Common myeloid progenitor, CD34-positive (primary cell): ENCODE results near the gene RBMS2.
A peak's percentile ranks its signal among the peaks of the same experiment; 100 is the strongest.

Source experiments
- CTCF ChIA-PET: fragments of 350-600 bp; sonication (Branson Sonifier 250); formaldehyde crosslinking; loops from one replicate; lab custom pipeline; 2021; ENCODE audit warnings: antibody characterized with exemption; lab: Charles Lee
- POLR2A ChIA-PET: fragments of 350-600 bp; sonication (Branson Sonifier 250); formaldehyde crosslinking; loops from one replicate; lab custom pipeline; 2021; ENCODE audit warnings: antibody characterized with exemption; lab: Charles Lee
- DNase-seq, 3 donors: peaks; one replicate each; pipeline versions ENCODE4 v3.0.0 to v3.0.0-alpha.2; 2013
- H3K27ac ChIP-seq, 2 experiments: 1 replicate in 1 of 2; 2 replicates in 1 of 2; pipeline ENCODE4 v1.7.0; 2013; ENCODE audit warnings: inconsistent platforms in 2 of 2, low read length in 2 of 2, mild to moderate bottlenecking in 2 of 2, low read depth in 1 of 2, moderate library complexity in 1 of 2; ENCODE audit not compliant: severe bottlenecking in 2 of 2, insufficient read depth in 1 of 2, poor library complexity in 1 of 2
- H3K27me3 ChIP-seq, 5 experiments: replicated peaks in 2 of 5; 1 replicate in 3 of 5; 2 replicates in 2 of 5; pipeline versions ENCODE4 v1.6.1 to v1.7.0; 2013; ENCODE audit warnings: low read length in 4 of 5, mild to moderate bottlenecking in 2 of 5, moderate library complexity in 2 of 5, inconsistent platforms in 1 of 5; ENCODE audit not compliant: insufficient read depth in 5 of 5, control insufficient read depth in 4 of 5
- H3K36me3 ChIP-seq, 4 experiments: 1 replicate in 2 of 4; 2 replicates in 2 of 4; pipeline versions ENCODE4 v1.6.1 to v1.7.0; 2013; ENCODE audit warnings: low read length in 3 of 4, control low read depth in 1 of 4, mild to moderate bottlenecking in 1 of 4; ENCODE audit not compliant: control insufficient read depth in 4 of 4, insufficient read depth in 4 of 4
- H3K4me1 ChIP-seq, 4 experiments: 1 replicate in 3 of 4; 2 replicates in 1 of 4; pipeline versions ENCODE4 v1.6.1 to v1.7.1; 2013; ENCODE audit warnings: low read length in 3 of 4, mild to moderate bottlenecking in 3 of 4, control low read depth in 1 of 4, inconsistent platforms in 1 of 4, moderate library complexity in 1 of 4; ENCODE audit not compliant: control insufficient read depth in 4 of 4, insufficient read depth in 4 of 4; ENCODE audit errors: control extremely low read depth in 1 of 4
- H3K4me3 ChIP-seq, 7 experiments: 1 replicate in 4 of 7; 2 replicates in 3 of 7; pipeline versions ENCODE4 v1.5.1 to v1.7.0; 2013; ENCODE audit warnings: mild to moderate bottlenecking in 7 of 7, low read length in 6 of 7, moderate library complexity in 6 of 7, inconsistent platforms in 2 of 7, low read depth in 2 of 7, control low read depth in 1 of 7; ENCODE audit not compliant: insufficient read depth in 4 of 7, control insufficient read depth in 1 of 7; ENCODE audit errors: extremely low read depth in 1 of 7
- H3K9me3 ChIP-seq, 5 experiments: 1 replicate in 4 of 5; 2 replicates in 1 of 5; pipeline versions ENCODE4 v1.6.1 to v1.7.1; 2013; ENCODE audit warnings: low read length in 4 of 5, mild to moderate bottlenecking in 2 of 5, inconsistent platforms in 1 of 5, low read depth in 1 of 5, moderate library complexity in 1 of 5; ENCODE audit not compliant: control insufficient read depth in 4 of 5, insufficient read depth in 2 of 5; ENCODE audit errors: control extremely low read depth in 1 of 5
- WGBS: methylation state at CpG from one replicate; pipeline ENCODE4 v1.1.5; 2013; ENCODE audit not compliant: insufficient coverage; 5-methylcytosine and 5-hydroxymethylcytosine counted together

The RBMS2 gene

DNA sequence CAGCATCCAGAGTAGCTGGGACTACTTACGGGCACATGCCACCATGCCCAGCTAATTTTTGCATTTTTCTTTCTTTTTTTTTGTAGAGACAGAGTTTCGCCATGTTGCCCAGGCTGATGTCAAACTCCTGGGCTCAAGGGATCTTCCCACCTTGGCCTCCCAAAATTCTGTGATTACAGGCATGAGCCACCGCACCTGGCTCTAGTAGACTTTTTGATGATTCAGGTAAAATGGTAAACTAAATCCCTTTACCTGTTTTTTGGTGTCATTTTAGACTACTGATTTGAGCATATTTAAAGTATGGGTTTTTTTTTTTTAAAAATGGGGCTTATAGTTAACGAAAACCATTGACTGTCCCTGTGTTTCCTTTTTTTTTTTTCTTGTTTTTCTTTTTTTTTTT lies 20.5 kb downstream of the RBMS2 start:
- H3K9me3 ChIP-seq, result no peaks in the 10 kb centered on the region
- no peak overlapping the region for H3K27ac ChIP-seq
- H3K36me3 ChIP-seq, result no peaks in the 10 kb centered on the region
- H3K4me3 ChIP-seq, result no peak overlapping the region
- ChIA-PET CTCF (interaction anchor here (0.6 to 3.3 kb wide), 5 partner anchors 19 to 69 kb away, joined by 3 to 8 read pairs (median 3); no protein-coding TSS in a partner anchor), POLR2A (no interaction called here)
- no peaks in the 10 kb centered on the region for H3K27me3 ChIP-seq
- H3K4me1 ChIP-seq, result no peaks in the 10 kb centered on the region
- DNase-seq, result no peak
- 100% methylated on average over 1 of the region's 4 CpGs for WGBS

DNA sequence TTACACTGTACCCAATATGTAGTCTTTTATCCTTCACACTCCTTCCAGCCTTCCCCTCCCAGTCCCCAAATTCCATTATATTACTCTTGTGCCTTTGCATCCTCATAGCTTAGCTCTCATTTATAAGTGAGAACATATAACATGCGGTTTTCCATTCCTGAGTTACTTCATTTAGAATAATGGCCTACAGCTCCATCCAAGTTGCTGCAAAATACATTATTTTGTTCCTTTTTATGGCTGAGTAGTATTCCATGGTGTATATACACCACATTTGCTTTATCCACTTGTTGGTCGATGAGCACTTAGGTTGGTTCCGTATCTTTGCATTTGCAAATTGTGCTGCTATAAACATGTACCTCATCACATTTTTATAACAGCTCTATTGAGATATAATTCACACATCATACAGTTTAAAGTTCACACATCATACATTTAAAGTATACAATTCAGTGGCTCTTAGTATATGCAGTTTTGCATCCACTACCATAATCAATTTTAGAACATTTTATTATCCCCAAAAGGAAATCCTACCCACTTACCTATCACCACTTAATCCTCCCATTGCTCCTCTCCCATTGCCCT lies 23.5 kb downstream of the RBMS2 start:
- no peaks in the 10 kb centered on the region for H3K36me3 ChIP-seq
- no peak overlapping the region for H3K27ac ChIP-seq
- H3K27me3 ChIP-seq, result no peaks in the 10 kb centered on the region
- no peak for DNase-seq
- CTCF ChIA-PET, result no interaction called here
- H3K4me3 ChIP-seq, result no peak overlapping the region
- no peaks in the 10 kb centered on the region for H3K9me3 ChIP-seq
- WGBS, result no CpG with 5 or more reads among the region's 3 CpGs
- H3K4me1 ChIP-seq, result no peaks in the 10 kb centered on the region
- POLR2A ChIA-PET, result no interaction called here

DNA sequence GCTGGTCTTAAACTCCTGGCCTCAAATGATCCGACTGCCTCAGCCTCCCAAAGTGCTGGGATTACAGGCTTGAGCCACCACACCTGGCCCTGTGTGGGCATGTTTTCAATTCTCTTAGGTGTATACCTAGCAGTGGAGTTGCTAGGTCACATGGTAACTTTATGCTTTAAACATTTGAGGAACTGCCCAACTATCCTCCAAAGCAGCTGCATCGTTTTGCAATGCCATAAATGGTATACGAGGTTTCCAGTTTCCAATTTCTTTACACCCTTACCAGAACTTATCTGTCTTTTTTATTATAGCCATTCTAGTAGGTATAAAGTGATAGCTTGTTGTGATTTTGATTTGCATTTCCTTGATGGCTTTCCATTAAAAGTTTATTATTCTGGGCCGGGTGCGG lies 25.1 kb downstream of the RBMS2 start:
- H3K4me1 ChIP-seq, result no peaks in the 10 kb centered on the region
- 100% methylated on average over 2 of the region's 5 CpGs for WGBS
- no peak overlapping the region for H3K4me3 ChIP-seq
- peak in 1 of 3 donors; percentile 5 for DNase-seq
- ChIA-PET CTCF (no interaction called here), POLR2A (no interaction called here)
- no peaks in the 10 kb centered on the region for H3K9me3 ChIP-seq
- no peaks in the 10 kb centered on the region for H3K27me3 ChIP-seq
- H3K27ac ChIP-seq, result no peak overlapping the region
- no peaks in the 10 kb centered on the region for H3K36me3 ChIP-seq

DNA sequence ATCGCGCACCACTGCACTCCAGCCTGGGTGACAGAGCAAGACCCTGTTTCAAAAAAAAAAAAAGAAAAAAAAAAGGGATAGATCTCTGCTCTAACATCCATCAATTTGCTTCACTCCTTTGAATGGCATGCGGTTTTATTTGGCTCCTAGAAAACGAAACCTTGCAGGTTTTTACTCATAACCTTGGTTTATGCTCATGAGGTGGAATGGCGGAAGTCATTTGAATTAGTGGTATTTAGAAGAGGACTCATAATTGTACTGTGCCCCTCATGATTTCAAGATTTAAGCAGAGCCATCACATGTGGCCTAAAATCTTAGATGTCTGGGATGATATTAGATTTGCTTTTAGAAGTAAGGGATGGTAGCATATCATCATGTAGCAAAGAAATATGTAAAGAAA lies 29.4 kb downstream of the RBMS2 start:
- H3K4me1 ChIP-seq, result no peaks in the 10 kb centered on the region
- H3K4me3 ChIP-seq, result no peak overlapping the region
- H3K27ac ChIP-seq, result no peak overlapping the region
- WGBS, result 100% methylated on average over 4 of the region's 5 CpGs
- no peaks in the 10 kb centered on the region for H3K27me3 ChIP-seq
- POLR2A ChIA-PET, result no interaction called here
- H3K36me3 ChIP-seq, result no peaks in the 10 kb centered on the region
- no peak for DNase-seq
- CTCF ChIA-PET, result no interaction called here
- no peaks in the 10 kb centered on the region for H3K9me3 ChIP-seq

DNA sequence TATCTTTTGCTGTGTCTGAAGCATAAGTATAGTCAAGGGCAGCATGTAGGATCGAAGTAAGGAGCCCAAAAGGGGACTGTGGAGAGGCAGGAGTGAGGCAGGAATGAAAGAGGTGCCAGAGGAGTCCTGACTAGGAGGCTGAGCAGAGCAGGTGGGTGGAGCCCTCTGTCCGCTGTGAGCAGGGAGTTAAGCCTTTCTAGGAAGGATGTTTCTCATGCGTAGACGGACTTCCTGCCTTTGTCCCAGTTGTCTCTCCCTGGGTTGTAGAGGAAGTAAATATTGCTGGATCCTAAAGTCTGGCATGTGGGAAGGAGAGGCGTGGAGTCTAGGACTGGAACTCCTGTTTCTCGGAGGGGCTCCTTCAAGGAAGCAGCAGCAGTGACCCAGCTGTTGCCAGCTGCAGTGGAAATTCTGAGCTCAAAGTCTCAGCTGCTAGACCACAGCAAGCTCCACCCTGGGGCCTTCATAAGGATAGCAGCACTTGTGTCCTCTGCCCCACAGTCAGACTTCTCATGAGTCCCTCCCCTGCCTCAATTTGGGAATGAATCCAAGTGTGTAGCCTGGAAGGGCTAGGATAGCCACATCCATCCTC lies 44.0 kb downstream of the RBMS2 start:
- Histone ChIP-seq H3K27ac (peak overlapping the region; percentile 29 to 37), H3K4me1 (peaks cover 8 to 31% (median 16%) of the 10 kb centered on the region in 4 experiments), H3K36me3 (peaks cover 0 to 6% (median 1%) of the 10 kb centered on the region in 4 experiments), H3K27me3 (no peaks in the 10 kb centered on the region), H3K9me3 (no peaks in the 10 kb centered on the region), H3K4me3 (peak overlapping the region in 5 of 7 experiments; percentile 48 to 77 (median 65))
- POLR2A ChIA-PET, result interaction anchor here (0.9 kb wide), 1 partner anchor 8 kb away, joined by 3 read pairs; no protein-coding TSS in a partner anchor
- CTCF ChIA-PET, result interaction anchor here (0.6 to 6.1 kb wide), 8 partner anchors 9 to 52 kb away, joined by 3 to 48 read pairs (median 3); no protein-coding TSS in a partner anchor
- peak; percentile 22 to 77 (median 57) for DNase-seq
- WGBS, result under 1% methylated on average over 6 of the region's 6 CpGs

DNA sequence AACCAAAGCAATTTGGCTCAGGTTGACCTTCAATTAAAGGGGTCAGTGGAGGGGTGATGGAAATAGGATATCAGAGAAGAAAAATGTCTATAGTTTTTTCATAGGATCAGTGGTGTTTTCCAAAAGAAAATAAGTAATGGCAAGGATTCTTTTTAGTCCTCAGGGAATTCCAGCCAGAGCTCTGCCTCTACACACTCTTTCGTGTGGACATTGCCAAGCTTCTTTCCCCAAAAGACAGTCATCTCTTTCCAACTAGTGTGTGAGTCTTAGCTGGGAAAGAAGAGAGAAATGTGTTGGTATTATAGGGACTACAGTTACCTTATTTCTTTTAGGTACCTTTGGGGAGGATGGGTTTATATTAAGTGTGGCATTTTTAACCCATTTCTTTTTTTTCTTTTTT lies 46.5 kb downstream of the RBMS2 start:
- no CpG with 5 or more reads among the region's 1 CpG for WGBS

DNA sequence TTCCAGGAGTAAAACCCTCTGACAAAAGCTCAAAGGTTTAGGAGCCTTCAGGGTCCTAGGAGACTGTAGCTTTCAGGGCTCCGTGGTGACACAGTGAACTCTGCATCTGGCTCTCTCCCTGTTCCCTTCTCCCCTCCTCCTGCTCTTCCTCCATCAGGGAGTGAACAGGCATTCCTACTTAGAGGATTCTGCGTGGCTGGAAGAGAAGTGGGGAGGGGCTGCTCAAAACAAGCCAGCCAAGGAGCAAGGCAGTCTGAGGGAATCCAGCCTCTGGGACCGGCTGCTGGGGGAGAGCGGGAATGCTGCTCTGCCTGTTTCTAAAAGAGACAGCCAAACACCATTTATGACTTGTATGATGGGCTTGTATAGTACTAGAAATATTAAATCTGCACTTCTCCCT lies 49.5 kb downstream of the RBMS2 start:
- H3K27ac ChIP-seq, result no peak overlapping the region
- no peak for DNase-seq
- H3K36me3 ChIP-seq, result peaks cover 0 to 2% (median under 1%) of the 10 kb centered on the region in 4 experiments
- POLR2A ChIA-PET, result no interaction called here
- H3K4me3 ChIP-seq, result no peak overlapping the region
- CTCF ChIA-PET, result interaction anchor here (1.0 to 6.1 kb wide), 10 partner anchors 10 to 63 kb away, joined by 3 to 48 read pairs (median 10); partner anchors contain the start of gene RBMS2
- peaks cover 5 to 47% (median 14%) of the 10 kb centered on the region in 4 experiments for H3K4me1 ChIP-seq
- H3K27me3 ChIP-seq, result no peaks in the 10 kb centered on the region
- WGBS, result 100% methylated on average over 1 of the region's 4 CpGs
- no peaks in the 10 kb centered on the region for H3K9me3 ChIP-seq

More for the DNA sequence above, 46.5 kb downstream of the RBMS2 start:
- DNase-seq, result no peak
- Histone ChIP-seq H3K4me1 (peaks cover 8 to 43% (median 17%) of the 10 kb centered on the region in 4 experiments), H3K36me3 (peaks cover 0 to 2% (median under 1%) of the 10 kb centered on the region in 4 experiments), H3K27me3 (no peaks in the 10 kb centered on the region), H3K4me3 (no peak overlapping the region), H3K9me3 (no peaks in the 10 kb centered on the region), H3K27ac (no peak overlapping the region)
- ChIA-PET POLR2A (no interaction called here), CTCF (interaction anchor here (1.4 to 6.1 kb wide), 6 partner anchors 10 to 54 kb away, joined by 4 to 48 read pairs (median 12); partner anchors contain the start of gene RBMS2)
